Endodermal cell (in vitro differentiated cells): Measurements from ENCODE around the gene TMEM86B. TPM values are rescaled to one million over a fixed set of nuclear protein-coding genes. Genes with fewer than 3 reads are reported as not detected.

Experiments used
- DNase-seq: peaks from one replicate; pipeline ENCODE4 v3.0.0-alpha.2; 2017
- H3K27ac ChIP-seq: 2 replicates; pipeline ENCODE4 v1.5.1; 2013; ENCODE audit warnings: mild to moderate bottlenecking, low read depth, low read length, moderate library complexity
- H3K27me3 ChIP-seq: 2 replicates; pipeline ENCODE4 v1.6.1; 2013; ENCODE audit warnings: mild to moderate bottlenecking, low read length, moderate library complexity; ENCODE audit not compliant: insufficient read depth, control insufficient read depth, poor library complexity, severe bottlenecking
- H3K36me3 ChIP-seq: 2 replicates; pipeline ENCODE4 v1.7.0; 2013; ENCODE audit warnings: mild to moderate bottlenecking, low read length, moderate library complexity; ENCODE audit not compliant: control insufficient read depth, insufficient read depth
- H3K4me1 ChIP-seq: one replicate; pipeline ENCODE4 v1.7.0; 2013; ENCODE audit warnings: low read length; ENCODE audit not compliant: control insufficient read depth, insufficient read depth
- H3K4me3 ChIP-seq: 2 replicates; pipeline ENCODE4 v1.5.1; 2013; ENCODE audit warnings: mild to moderate bottlenecking, low read length, moderate library complexity
- H3K9ac ChIP-seq: 2 replicates; pipeline ENCODE4 v1.6.1; 2013; ENCODE audit warnings: mild to moderate bottlenecking, low read length, moderate library complexity; ENCODE audit not compliant: poor library complexity, severe bottlenecking; ENCODE audit errors: extremely low read depth
- H3K9me3 ChIP-seq: 2 replicates; pipeline ENCODE4 v1.6.1; 2013; ENCODE audit warnings: mild to moderate bottlenecking, low read length, moderate library complexity; ENCODE audit not compliant: control insufficient read depth
- H3K27ac Mint-ChIP-seq: 2 replicates; pipeline ENCODE4 v1.8.0; 2020; ENCODE audit warnings: mixed read lengths
- H3K27me3 Mint-ChIP-seq: 2 replicates; pipeline ENCODE4 v1.8.0; 2021; ENCODE audit warnings: mild to moderate bottlenecking, mixed read lengths; ENCODE audit not compliant: insufficient read depth
- H3K36me3 Mint-ChIP-seq: 2 replicates; pipeline ENCODE4 v1.8.0; 2020; ENCODE audit warnings: low read depth, mixed read lengths
- H3K4me1 Mint-ChIP-seq: 2 replicates; pipeline ENCODE4 v1.8.0; 2020; ENCODE audit warnings: mixed read lengths
- H3K4me3 Mint-ChIP-seq: 2 replicates; pipeline ENCODE4 v1.8.0; 2020; ENCODE audit warnings: mild to moderate bottlenecking, moderate library complexity, mixed read lengths
- H3K9me3 Mint-ChIP-seq: 2 replicates; pipeline ENCODE4 v1.8.0; 2020; ENCODE audit warnings: mild to moderate bottlenecking, mixed read lengths
- CTCF ChIP-seq: fragments of 200-600 bp; sonication (generic); conservative IDR thresholded peaks from 2 replicates; pipeline ENCODE4 v1.5.0; 2021; ENCODE audit warnings: antibody characterized with exemption, mild to moderate bottlenecking
- WGBS, 2 experiments: methylation state at CpG; one replicate each; pipeline versions ENCODE4 v1.1.5 to v1.1.7; 2013; ENCODE audit warnings: missing lambda C conversion rate in 2 of 2, mixed read lengths in 1 of 2; ENCODE audit not compliant: insufficient coverage in 1 of 2, insufficient read length in 1 of 2; 5-methylcytosine and 5-hydroxymethylcytosine counted together
- total RNA-seq, 2 donors: library from RNA; stranded (reverse); fragmentation: NEBNext Ultra II Directional in 1 of 2; extraction: Animal tissue kit (Norgen Biotek cat#: 25700) in 1 of 2; gene quantifications; 2 replicates in 1 of 2; 3 replicates in 1 of 2; pipeline ENCODE4 v1.2.1, GENCODE V29; 2021

The TMEM86B gene
- total RNA-seq, 2 donors from 2014 or later: 2.9 to 5.9 TPM

GRCh38 chr19:55230780-55231179 lies 2.2 kb upstream of the TMEM86B start:
- DNase-seq: no peak
- H3K36me3 ChIP-seq: peaks cover 30% of the 10 kb centered on the region
- H3K9me3 Mint-ChIP-seq: no peaks in the 10 kb centered on the region
- peaks cover 45% of the 10 kb centered on the region for H3K36me3 Mint-ChIP-seq
- no peaks in the 10 kb centered on the region for H3K9me3 ChIP-seq
- H3K27ac ChIP-seq: no peak overlapping the region
- peaks cover 7% of the 10 kb centered on the region for H3K4me1 Mint-ChIP-seq
- no peak overlapping the region for H3K4me3 Mint-ChIP-seq
- H3K27ac Mint-ChIP-seq: no peak overlapping the region
- peaks cover 5% of the 10 kb centered on the region for H3K4me1 ChIP-seq
- no peak overlapping the region for H3K9ac ChIP-seq
- no peaks in the 10 kb centered on the region for H3K27me3 Mint-ChIP-seq
- no peak overlapping the region for H3K4me3 ChIP-seq
- H3K27me3 ChIP-seq: no peaks in the 10 kb centered on the region
- 94 to 100% methylated on average over 4 to 13 of the region's 13 CpGs for WGBS, 2 experiments
- TF ChIP-seq CTCF: no peak

DNA sequence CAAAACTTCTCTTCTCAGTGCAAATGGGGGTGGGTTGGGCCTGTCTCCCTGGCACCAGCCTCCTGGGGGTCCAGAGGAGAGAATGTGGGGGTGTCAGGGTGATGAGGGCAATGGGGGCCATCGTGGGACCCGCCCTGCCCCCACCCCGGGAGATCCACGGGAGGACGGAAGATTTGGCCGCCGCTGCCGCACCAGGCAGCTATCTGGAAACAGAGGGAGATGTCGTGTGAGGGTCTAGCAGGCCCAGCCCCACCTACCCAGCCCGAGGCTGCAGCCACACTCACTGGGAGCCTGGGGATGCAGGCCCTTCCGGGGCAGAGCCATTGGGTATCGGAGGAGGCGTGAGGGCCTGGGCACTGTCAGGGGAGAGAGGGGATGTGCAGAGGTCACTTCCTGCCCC lies 1.8 kb upstream of the TMEM86B start:
- DNase-seq: no peak
- Mint-ChIP-seq H3K9me3 (no peaks in the 10 kb centered on the region), H3K27ac (no peak overlapping the region), H3K4me3 (no peak overlapping the region), H3K36me3 (peaks cover 44% of the 10 kb centered on the region), H3K4me1 (peaks cover 7% of the 10 kb centered on the region), H3K27me3 (no peaks in the 10 kb centered on the region)
- H3K4me1 ChIP-seq: peaks cover 5% of the 10 kb centered on the region
- no peak overlapping the region for H3K27ac ChIP-seq
- no peak overlapping the region for H3K4me3 ChIP-seq
- H3K27me3 ChIP-seq: no peaks in the 10 kb centered on the region
- peaks cover 29% of the 10 kb centered on the region for H3K36me3 ChIP-seq
- no peak overlapping the region for H3K9ac ChIP-seq
- TF ChIP-seq CTCF: no peak
- 80% methylated on average over 11 of the region's 13 CpGs; no CpG with 5 or more reads in 1 of the 2 experiments for WGBS, 2 experiments
- no peaks in the 10 kb centered on the region for H3K9me3 ChIP-seq

GRCh38 chr19:55229789-55230182 lies 1.2 kb upstream of the TMEM86B start:
- Mint-ChIP-seq H3K4me1 (peaks cover 7% of the 10 kb centered on the region), H3K9me3 (no peaks in the 10 kb centered on the region), H3K36me3 (peaks cover 39% of the 10 kb centered on the region), H3K27ac (no peak overlapping the region), H3K27me3 (no peaks in the 10 kb centered on the region), H3K4me3 (no peak overlapping the region)
- H3K27me3 ChIP-seq: no peaks in the 10 kb centered on the region
- no peak overlapping the region for H3K9ac ChIP-seq
- H3K4me1 ChIP-seq: peaks cover 5% of the 10 kb centered on the region
- TF ChIP-seq CTCF: no peak
- H3K36me3 ChIP-seq: peaks cover 24% of the 10 kb centered on the region
- H3K27ac ChIP-seq: no peak overlapping the region
- no peak overlapping the region for H3K4me3 ChIP-seq
- no peaks in the 10 kb centered on the region for H3K9me3 ChIP-seq
- DNase-seq: no peak
- WGBS, 2 experiments: 93 to 100% methylated on average over 6 to 17 of the region's 17 CpGs
